IMR-90 (cell line): Measurements from ENCODE around the gene MEGF11. TPM values are rescaled to one million over a fixed set of nuclear protein-coding genes. Genes with fewer than 3 reads are reported as not detected.

Experiments
- ATAC-seq: fragments of 200-7000 bp; cut with Tn5 transposase; 2 replicates; pipeline ENCODE4 v1.9.1; 2020; ENCODE audit warnings: low read depth, mild to moderate bottlenecking, moderate library complexity
- BruUV-seq: library from RNA; stranded (reverse); fragments of 400-500 nt; replicated peaks from 2 replicates; lab custom pipeline; 2021; lab: Mats Ljungman, UMichigan
- CTCF ChIA-PET: fragments of 300-600 bp; formaldehyde crosslinking; extraction: SDS; loops from one replicate; lab custom pipeline; 2021; ENCODE audit warnings: antibody characterized with exemption; lab: Yijun Ruan, JAX
- POLR2A ChIA-PET: fragments of 300-600 bp; sonication (Branson Sonifier 250); formaldehyde crosslinking; loops from one replicate; lab custom pipeline; 2022; ENCODE audit warnings: antibody characterized with exemption; ENCODE audit not compliant: unreplicated experiment; lab: Charles Lee
- DNase-seq: peaks from one replicate; pipeline ENCODE4 v3.0.0; 2013
- H2AFZ ChIP-seq: replicated peaks from 2 replicates; pipeline ENCODE3; 2013; ENCODE audit warnings: low read length, mild to moderate bottlenecking; ENCODE audit not compliant: poor library complexity
- H2AK5ac ChIP-seq: 2 replicates; pipeline ENCODE4 v1.6.1; 2013; ENCODE audit warnings: low read depth, low read length, inconsistent platforms
- H2AK9ac ChIP-seq: replicated peaks from 2 replicates; pipeline ENCODE3; 2013; ENCODE audit warnings: mild to moderate bottlenecking, low read depth, low read length, moderate library complexity; ENCODE audit not compliant: poor library complexity
- H2BK120ac ChIP-seq: 2 replicates; pipeline ENCODE4 v1.6.1; 2013; ENCODE audit warnings: low read depth, low read length, inconsistent platforms
- H2BK15ac ChIP-seq: 3 replicates; pipeline ENCODE4 v1.6.1; 2013; ENCODE audit warnings: low read depth, low read length, inconsistent platforms
- H2BK20ac ChIP-seq: 2 replicates; pipeline ENCODE4 v1.6.1; 2013; ENCODE audit warnings: low read depth, mild to moderate bottlenecking, inconsistent platforms, low read length, moderate library complexity
- H2BK5ac ChIP-seq: 2 replicates; pipeline ENCODE4 v1.6.1; 2013; ENCODE audit warnings: mild to moderate bottlenecking, low read depth, low read length, inconsistent platforms; ENCODE audit not compliant: poor library complexity, severe bottlenecking
- H3K14ac ChIP-seq: replicated peaks from 2 replicates; pipeline ENCODE4 v1.6.1; 2013; ENCODE audit warnings: low read depth, low read length, inconsistent platforms
- H3K18ac ChIP-seq: 2 replicates; pipeline ENCODE4 v1.6.1; 2013; ENCODE audit warnings: low read depth, low read length, control low read depth
- H3K23ac ChIP-seq: 2 replicates; pipeline ENCODE4 v1.6.1; 2013; ENCODE audit warnings: low read depth, low read length, inconsistent platforms
- H3K27ac ChIP-seq: 2 replicates; pipeline ENCODE4 v1.5.1; 2013; ENCODE audit warnings: mild to moderate bottlenecking, control low read depth, low read length; ENCODE audit not compliant: insufficient read depth
- H3K27me3 ChIP-seq: 2 replicates; pipeline ENCODE4 v1.6.1; 2013; ENCODE audit warnings: low read length; ENCODE audit not compliant: control insufficient read depth, insufficient read depth
- H3K36me3 ChIP-seq: 2 replicates; pipeline ENCODE4 v1.6.1; 2013; ENCODE audit warnings: low read length, mixed read lengths; ENCODE audit not compliant: control insufficient read depth, insufficient read depth
- H3K4ac ChIP-seq: 2 replicates; pipeline ENCODE4 v1.6.1; 2013; ENCODE audit warnings: low read depth, low read length, inconsistent platforms
- H3K4me1 ChIP-seq: 2 replicates; pipeline ENCODE4 v1.6.1; 2013; ENCODE audit warnings: low read length, mixed read lengths; ENCODE audit not compliant: control insufficient read depth, insufficient read depth
- H3K4me2 ChIP-seq: 2 replicates; pipeline ENCODE4 v1.6.1; 2013; ENCODE audit warnings: low read depth, mild to moderate bottlenecking, control low read depth, low read length, moderate library complexity
- H3K4me3 ChIP-seq: 2 replicates; pipeline ENCODE4 v1.5.1; 2013; ENCODE audit warnings: low read depth, mild to moderate bottlenecking, control low read depth, low read length, moderate library complexity; ENCODE audit not compliant: insufficient read depth
- H3K56ac ChIP-seq: 2 replicates; pipeline ENCODE4 v1.6.1; 2013; ENCODE audit warnings: low read length, inconsistent platforms; ENCODE audit not compliant: insufficient read depth; ENCODE audit errors: extremely low read depth
- H3K79me1 ChIP-seq, 2 experiments: 2 replicates each; pipeline ENCODE4 v1.6.1; 2013; ENCODE audit warnings: low read length in 2 of 2, inconsistent platforms in 1 of 2, low read depth in 1 of 2
- H3K9ac ChIP-seq: 2 replicates; pipeline ENCODE4 v1.6.1; 2013; ENCODE audit warnings: low read depth, low read length, control low read depth
- H3K9me1 ChIP-seq: 2 replicates; pipeline ENCODE4 v1.6.1; 2013; ENCODE audit warnings: low read length, inconsistent platforms; ENCODE audit not compliant: insufficient read depth
- H3K9me3 ChIP-seq: 2 replicates; pipeline ENCODE4 v1.6.1; 2013; ENCODE audit warnings: low read length; ENCODE audit not compliant: control insufficient read depth, insufficient read depth
- H4K20me1 ChIP-seq: 2 replicates; pipeline ENCODE4 v1.6.1; 2013; ENCODE audit warnings: low read length, inconsistent platforms; ENCODE audit not compliant: insufficient read depth
- H4K5ac ChIP-seq: 2 replicates; pipeline ENCODE4 v1.6.1; 2013; ENCODE audit warnings: mild to moderate bottlenecking, low read depth, low read length, control low read depth
- H4K8ac ChIP-seq, 2 experiments: 2 replicates each; pipeline ENCODE4 v1.6.1; 2013; ENCODE audit warnings: low read depth in 2 of 2, low read length in 2 of 2, control low read depth in 1 of 2, inconsistent platforms in 1 of 2
- H4K91ac ChIP-seq: 2 replicates; pipeline ENCODE4 v1.6.1; 2013; ENCODE audit warnings: low read depth, low read length, inconsistent platforms; ENCODE audit not compliant: insufficient read depth
- CEBPB ChIP-seq: IDR thresholded peaks from 2 replicates; pipeline ENCODE4 v1.6.1; 2012; ENCODE audit warnings: low read depth, low read length, improper control_type of control experiment
- ELK1 ChIP-seq: fragments of 150-350 bp; IDR thresholded peaks from 2 replicates; pipeline ENCODE4 v1.6.1; 2016; ENCODE audit warnings: low read depth, mild to moderate bottlenecking, low read length, moderate library complexity, borderline replicate concordance
- POLR2A ChIP-seq: IDR thresholded peaks from 2 replicates; pipeline ENCODE4 v1.6.1; 2012; ENCODE audit warnings: mild to moderate bottlenecking, low read depth, low read length
- RCOR1 ChIP-seq: IDR thresholded peaks from 2 replicates; pipeline ENCODE4 v1.6.1; 2012; ENCODE audit warnings: mild to moderate bottlenecking, low read length, improper control_type of control experiment; ENCODE audit not compliant: insufficient replicate concordance
- WGBS, 2 experiments: methylation state at CpG; one replicate each; pipeline versions ENCODE4 v1.1.5 to v1.1.7; 2013; ENCODE audit warnings: missing lambda C conversion rate in 2 of 2; ENCODE audit not compliant: insufficient read length in 1 of 2; ENCODE audit errors: extremely low coverage in 2 of 2; 5-methylcytosine and 5-hydroxymethylcytosine counted together
- dilution Hi-C: fragments of 300-500 bp; cut with HindIII; formaldehyde crosslinking; loops from one replicate; pipeline ENCODE4 v1.14.3; 2018; ENCODE audit warnings: low sequenced_read_pairs; ENCODE audit not compliant: unreplicated experiment
- in situ Hi-C: fragments of 300-500 bp; cut with MboI; formaldehyde crosslinking; loops from 3 replicates; pipeline ENCODE4 v1.14.3; 2019; ENCODE audit warnings: low sequenced_read_pairs, inconsistent platforms, mixed read lengths
- intact Hi-C: fragments of 100-400 bp; cut with micrococcal nuclease; formaldehyde crosslinking; loops from 2 replicates; pipeline ENCODE4 v1.10.0; 2022
- polyA plus RNA-seq, 3 experiments: library from polyadenylated mRNA; depleted of rRNA; stranded (reverse); fragments of >200 nt; gene quantifications; 2 replicates each; pipeline ENCODE4 v1.2.3, GENCODE V29; 2012; ENCODE audit warnings: low replicate concordance in 1 of 3
- total RNA-seq: library from RNA; depleted of rRNA; stranded (reverse); fragments of >200 nt; gene quantifications from 2 replicates; pipeline ENCODE4 v1.2.3, GENCODE V29; 2012

Gene MEGF11
- total and polyA plus RNA-seq, 2 of the 4 experiments (the other 2 are of a cell fraction): not detected

GRCh38 chr15:65939901-65940617 lies 313.5 kb downstream of the MEGF11 start:
- Histone ChIP-seq H2BK5ac (no peak overlapping the region), H3K4me3 (no peak overlapping the region), H2AK5ac (no peak overlapping the region), H2AK9ac (no peak overlapping the region), H3K27ac (no peak overlapping the region), H3K9ac (no peak overlapping the region), H4K8ac (no peak overlapping the region), H3K27me3 (peaks cover 12% of the 10 kb centered on the region), H3K36me3 (no peaks in the 10 kb centered on the region), H3K9me3 (no peaks in the 10 kb centered on the region), H3K4ac (no peak overlapping the region), H3K9me1 (peaks cover 3% of the 10 kb centered on the region; the same call in 1 of the 2 replicates), H3K23ac (no peak overlapping the region), H3K14ac (no peak overlapping the region), H4K5ac (no peak overlapping the region), H3K56ac (no peak overlapping the region), H2BK120ac (no peak overlapping the region), H3K18ac (no peak overlapping the region), H2BK20ac (no peak overlapping the region), H4K20me1 (no peaks in the 10 kb centered on the region; the same call in 1 of the 2 replicates), H2AFZ (peak overlapping the region; percentile 67), H3K79me1 (no peaks in the 10 kb centered on the region), H3K4me1 (peaks cover 6% of the 10 kb centered on the region), H3K4me2 (no peak overlapping the region), H2BK15ac (no peak overlapping the region), H4K91ac (no peak overlapping the region)
- ChIA-PET CTCF (interaction anchor here (0.8 kb wide), 1 partner anchor 58 kb away, joined by 3 read pairs; no protein-coding TSS in a partner anchor), POLR2A (no interaction called here)
- 40% methylated on average over 2 of the region's 10 CpGs; no CpG with 5 or more reads in 1 of the 2 experiments for WGBS, 2 experiments
- in situ Hi-C loops: no loop called here
- ATAC-seq (peak; percentile 94), DNase-seq (peak; percentile 79)
- intact Hi-C loops: no loop called here
- TF ChIP-seq POLR2A (no peak), CEBPB (peak; percentile 58), RCOR1 (no peak), ELK1 (no peak)
- no TSS peak for BruUV-seq
- dilution Hi-C loops: no loop called here
